Measurements from ENCODE around the gene EMP1. TPM values are rescaled to one million over a fixed set of nuclear protein-coding genes. Genes with fewer than 3 reads are reported as not detected.

EMP1 gene
- total and polyA plus RNA-seq, 2 of the 8 experiments (the other 6 are each of a cell fraction or from before 2014, with no cell fraction given), result 0.17 to 0.65 TPM

GRCh38 chr12:13192719-13193118 lies 3.8 kb upstream of the EMP1 start:
- Histone ChIP-seq H4K8ac (ENCODE audit: extremely low read depth, insufficient read depth, low read length) (no peak overlapping the region), H3K18ac (ENCODE audit: extremely low read depth, low read length) (no peak overlapping the region), H2AFZ (ENCODE audit: low read length) (no peak overlapping the region), H3K14ac (ENCODE audit: insufficient read length) (no peak overlapping the region), H4K5ac (ENCODE audit: insufficient read length, low read depth, low read length) (no peak overlapping the region), H4K20me1 (replicated peaks in 1 of 2; ENCODE audit: control insufficient read depth in 1 of 2, insufficient read depth in 2 of 2, low read length in 2 of 2) (no peaks in the 10 kb centered on the region), H3K56ac (replicated peaks; ENCODE audit: insufficient read length, low read depth, low read length) (no peak overlapping the region), H2BK20ac (ENCODE audit: low read length) (no peak overlapping the region), H3K9ac (replicated peaks in 1 of 4; ENCODE audit: extremely low read depth in 1 of 4, low read depth in 3 of 4, low read length in 3 of 4) (no peak overlapping the region), H3K9me3 (ENCODE audit: insufficient read depth in 2 of 2, low read depth in 1 of 2, low read length in 1 of 2) (no peaks in the 10 kb centered on the region), H3K4me2 (ENCODE audit: insufficient read depth in 1 of 2, low read depth in 2 of 2, low read length in 2 of 2) (no peak overlapping the region), H2AK5ac (ENCODE audit: low read depth, low read length) (no peak overlapping the region), H4K91ac (replicated peaks; ENCODE audit: insufficient read length, low read length) (no peak overlapping the region), H2BK120ac (replicated peaks; ENCODE audit: low read depth, low read length) (no peak overlapping the region), H3K79me1 (ENCODE audit: low read depth, low read length) (no peaks in the 10 kb centered on the region), H3K27ac (ENCODE audit: low read depth, low read length) (no peak overlapping the region), H3K79me2 (ENCODE audit: control insufficient read depth in 1 of 2, insufficient read depth in 2 of 2, low read length in 2 of 2) (no peaks in the 10 kb centered on the region), H3K4me3 (ENCODE audit: extremely low read depth in 1 of 4, insufficient read depth in 2 of 4, low read depth in 3 of 4, low read length in 4 of 4) (no peak overlapping the region), H2BK15ac (ENCODE audit: low read length) (no peak overlapping the region), H3K23me2 (ENCODE audit: low read depth, low read length) (no peaks in the 10 kb centered on the region), H3K36me3 (ENCODE audit: control insufficient read depth in 2 of 4, insufficient read depth in 4 of 4, low read length in 3 of 4) (no peaks in the 10 kb centered on the region), H3K4me1 (replicated peaks in 1 of 4; ENCODE audit: control insufficient read depth in 3 of 4, insufficient read depth in 4 of 4, low read length in 3 of 4) (peaks cover 0 to under 1% (median 0%) of the 10 kb centered on the region in 4 experiments; a peak in 2 of 7 replicates), H2BK12ac (ENCODE audit: low read depth, low read length) (no peak overlapping the region), H2BK5ac (ENCODE audit: low read depth, low read length) (no peak overlapping the region), H3K23ac (ENCODE audit: insufficient read length) (no peak overlapping the region), H3K27me3 (replicated peaks in 1 of 4; ENCODE audit: control insufficient read depth in 3 of 4, extremely low read depth in 1 of 4, insufficient read depth in 3 of 4, low read length in 3 of 4) (no peaks in the 10 kb centered on the region), H3K4ac (replicated peaks; ENCODE audit: insufficient read length, low read depth, low read length) (no peak overlapping the region)
- DNase-seq (ENCODE audit: low read depth in 1 of 2, low spot score in 2 of 2) (no peak), FAIRE-seq (no peak)
- 92% methylated on average over 8 of the region's 8 CpGs; no CpG with 5 or more reads in 1 of the 2 experiments for WGBS, 2 experiments (ENCODE audit: extremely low coverage in 1 of 2, insufficient coverage in 1 of 2, insufficient read length in 1 of 2, insufficient replicate concordance in 2 of 2, low coverage in 1 of 2, low lambda C conversion rate in 2 of 2, missing lambda C conversion rate in 1 of 2)
- POLR2A ChIA-PET (ENCODE audit: partially characterized antibody), result interaction anchor here (1.3 kb wide), 1 partner anchor 104 kb away, joined by 3 read pairs; no protein-coding TSS in a partner anchor
- CTCF ChIA-PET (ENCODE audit: partially characterized antibody), result interaction anchor here (1.0 to 3.3 kb wide), 2 partner anchors 9 to 19 kb away, joined by 4 to 11 read pairs; no protein-coding TSS in a partner anchor
- TF ChIP-seq BACH1 (IDR thresholded peaks at IDR 0.05; ENCODE audit: low read length), result no peak
- no peak for TF ChIP-seq EGR1 (IDR thresholded peaks at IDR 0.05; ENCODE audit: borderline replicate concordance, low read depth, low read length)
- no peak for TF ChIP-seq KDM1A (IDR thresholded peaks at IDR 0.05; ENCODE audit: borderline replicate concordance, low read length)
- TF ChIP-seq BRCA1 (IDR thresholded peaks at IDR 0.05; ENCODE audit: low read depth, low read length), result no peak
- no peak for TF ChIP-seq RXRA (IDR thresholded peaks at IDR 0.05; ENCODE audit: insufficient read depth, low read depth, low read length)
- no peak for TF ChIP-seq FOSL1 (IDR thresholded peaks at IDR 0.05; ENCODE audit: insufficient read depth, low read depth, low read length)
- no peak for TF ChIP-seq KDM5A (IDR thresholded peaks at IDR 0.05; ENCODE audit: low read length)
- TF ChIP-seq CREB1 (IDR thresholded peaks at IDR 0.05), result no peak

All from H1 (cell line).